Neural cell (in vitro differentiated cells): ENCODE measurements around the gene NLRP5.

Experiments
- EP300 ChIP-seq: fragments of 450-650 bp; conservative IDR thresholded peaks from 2 replicates; pipeline ENCODE4 v1.6.1; 2014; ENCODE audit warnings: antibody characterized with exemption, mild to moderate bottlenecking, moderate library complexity; ENCODE audit not compliant: poor library complexity, severe bottlenecking
- POLR2AphosphoS5 ChIP-seq: IDR thresholded peaks from 2 replicates; pipeline ENCODE4 v1.6.1; 2012
- RAD21 ChIP-seq: fragments of 450-650 bp; conservative IDR thresholded peaks from 2 replicates; pipeline ENCODE4 v1.6.1; 2014; ENCODE audit warnings: antibody characterized with exemption, mild to moderate bottlenecking, moderate library complexity
- SMC3 ChIP-seq: fragments of 450-650 bp; conservative IDR thresholded peaks from 2 replicates; pipeline ENCODE4 v1.6.1; 2014; ENCODE audit warnings: antibody characterized with exemption, mild to moderate bottlenecking, moderate library complexity; ENCODE audit not compliant: poor library complexity
- TAF1 ChIP-seq: IDR thresholded peaks from 2 replicates; pipeline ENCODE4 v1.6.1; 2012; ENCODE audit warnings: low read depth
- TF ChIP-seq, protein P1 (sequence below): fragments of 450-650 bp; IDR thresholded peaks from 2 replicates; pipeline ENCODE4 v1.5.1; 2014; ENCODE audit warnings: antibody characterized with exemption, mild to moderate bottlenecking, moderate library complexity; ENCODE audit not compliant: poor library complexity, severe bottlenecking
- TF ChIP-seq, protein P2 (sequence below): IDR thresholded peaks from 2 replicates; pipeline ENCODE4 v1.6.1; 2012; ENCODE audit warnings: borderline replicate concordance

DNA sequence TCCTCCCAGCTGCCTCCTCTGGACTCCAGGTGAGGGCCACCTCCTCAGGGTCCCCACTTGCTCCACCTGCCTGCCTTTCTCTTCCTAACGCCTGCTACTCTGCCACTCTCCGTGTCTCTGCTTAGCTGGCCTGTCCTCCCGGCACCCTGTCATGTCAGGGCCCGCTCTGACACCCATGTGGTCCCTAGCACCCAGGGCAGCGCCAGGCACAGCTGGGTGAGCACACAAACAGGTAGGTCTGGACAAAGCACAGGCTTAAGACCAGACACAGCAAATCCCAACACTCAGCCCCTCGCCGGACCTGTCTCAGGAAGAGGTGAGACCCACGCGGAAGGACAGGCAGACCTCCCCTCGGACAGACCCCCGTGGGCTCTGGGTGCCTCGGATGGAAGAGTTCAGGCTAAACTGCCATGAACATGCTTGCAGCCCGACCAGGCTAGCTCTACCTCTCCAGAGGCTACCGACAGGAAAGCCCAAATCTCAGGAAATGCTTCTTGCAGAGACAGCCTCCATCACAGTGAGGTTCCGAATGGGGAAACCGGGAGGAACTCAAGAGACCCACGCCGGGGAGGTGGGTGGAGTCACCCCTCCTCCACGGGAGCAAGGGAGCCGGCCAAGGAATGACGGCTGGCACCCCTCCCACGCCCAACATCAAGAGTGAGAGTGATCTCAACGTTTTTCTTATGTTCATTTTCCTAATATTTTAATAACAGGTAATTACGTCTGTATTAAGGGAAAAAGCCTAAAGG lies 122.0 kb downstream of the NLRP5 start:
- no peak for TF ChIP-seq TAF1
- TF ChIP-seq RAD21, result no peak
- TF ChIP-seq, protein P1, sequence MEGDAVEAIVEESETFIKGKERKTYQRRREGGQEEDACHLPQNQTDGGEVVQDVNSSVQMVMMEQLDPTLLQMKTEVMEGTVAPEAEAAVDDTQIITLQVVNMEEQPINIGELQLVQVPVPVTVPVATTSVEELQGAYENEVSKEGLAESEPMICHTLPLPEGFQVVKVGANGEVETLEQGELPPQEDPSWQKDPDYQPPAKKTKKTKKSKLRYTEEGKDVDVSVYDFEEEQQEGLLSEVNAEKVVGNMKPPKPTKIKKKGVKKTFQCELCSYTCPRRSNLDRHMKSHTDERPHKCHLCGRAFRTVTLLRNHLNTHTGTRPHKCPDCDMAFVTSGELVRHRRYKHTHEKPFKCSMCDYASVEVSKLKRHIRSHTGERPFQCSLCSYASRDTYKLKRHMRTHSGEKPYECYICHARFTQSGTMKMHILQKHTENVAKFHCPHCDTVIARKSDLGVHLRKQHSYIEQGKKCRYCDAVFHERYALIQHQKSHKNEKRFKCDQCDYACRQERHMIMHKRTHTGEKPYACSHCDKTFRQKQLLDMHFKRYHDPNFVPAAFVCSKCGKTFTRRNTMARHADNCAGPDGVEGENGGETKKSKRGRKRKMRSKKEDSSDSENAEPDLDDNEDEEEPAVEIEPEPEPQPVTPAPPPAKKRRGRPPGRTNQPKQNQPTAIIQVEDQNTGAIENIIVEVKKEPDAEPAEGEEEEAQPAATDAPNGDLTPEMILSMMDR, result no peak
- TF ChIP-seq POLR2AphosphoS5, result no peak
- TF ChIP-seq EP300, result no peak
- no peak for TF ChIP-seq SMC3
- TF ChIP-seq, protein P2, sequence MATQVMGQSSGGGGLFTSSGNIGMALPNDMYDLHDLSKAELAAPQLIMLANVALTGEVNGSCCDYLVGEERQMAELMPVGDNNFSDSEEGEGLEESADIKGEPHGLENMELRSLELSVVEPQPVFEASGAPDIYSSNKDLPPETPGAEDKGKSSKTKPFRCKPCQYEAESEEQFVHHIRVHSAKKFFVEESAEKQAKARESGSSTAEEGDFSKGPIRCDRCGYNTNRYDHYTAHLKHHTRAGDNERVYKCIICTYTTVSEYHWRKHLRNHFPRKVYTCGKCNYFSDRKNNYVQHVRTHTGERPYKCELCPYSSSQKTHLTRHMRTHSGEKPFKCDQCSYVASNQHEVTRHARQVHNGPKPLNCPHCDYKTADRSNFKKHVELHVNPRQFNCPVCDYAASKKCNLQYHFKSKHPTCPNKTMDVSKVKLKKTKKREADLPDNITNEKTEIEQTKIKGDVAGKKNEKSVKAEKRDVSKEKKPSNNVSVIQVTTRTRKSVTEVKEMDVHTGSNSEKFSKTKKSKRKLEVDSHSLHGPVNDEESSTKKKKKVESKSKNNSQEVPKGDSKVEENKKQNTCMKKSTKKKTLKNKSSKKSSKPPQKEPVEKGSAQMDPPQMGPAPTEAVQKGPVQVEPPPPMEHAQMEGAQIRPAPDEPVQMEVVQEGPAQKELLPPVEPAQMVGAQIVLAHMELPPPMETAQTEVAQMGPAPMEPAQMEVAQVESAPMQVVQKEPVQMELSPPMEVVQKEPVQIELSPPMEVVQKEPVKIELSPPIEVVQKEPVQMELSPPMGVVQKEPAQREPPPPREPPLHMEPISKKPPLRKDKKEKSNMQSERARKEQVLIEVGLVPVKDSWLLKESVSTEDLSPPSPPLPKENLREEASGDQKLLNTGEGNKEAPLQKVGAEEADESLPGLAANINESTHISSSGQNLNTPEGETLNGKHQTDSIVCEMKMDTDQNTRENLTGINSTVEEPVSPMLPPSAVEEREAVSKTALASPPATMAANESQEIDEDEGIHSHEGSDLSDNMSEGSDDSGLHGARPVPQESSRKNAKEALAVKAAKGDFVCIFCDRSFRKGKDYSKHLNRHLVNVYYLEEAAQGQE, result no peak
